NCI-H524 treated with DMSO at 0.1 percent for 48 hours (cell line): ENCODE data around the gene TMEM116.

Source experiments
- DNase-seq: peaks from one replicate; lab custom pipeline; 2025; lab: John Stamatoyannopoulos, UW

Gene TMEM116

GRCh38 chr12:111893287-111893686, 119.7 kb downstream of the TMEM116 start:
- no peak for DNase-seq

GRCh38 chr12:111887926-111888745, 124.8 kb downstream of the TMEM116 start:
- no peak for DNase-seq

- no peak for DNase-seq
Observed at GRCh38 chr12:111886662-111887545, 126.1 kb downstream of the TMEM116 start.

- DNase-seq = no peak
Observed at GRCh38 chr12:111881716-111882115, 131.2 kb downstream of the TMEM116 start.
